HG03039 (cell line): ENCODE data around the gene KCNJ3.

ENCODE experiments used
- ATAC-seq: cut with Tn5 transposase; IDR thresholded peaks from one replicate; pipeline ENCODE4 v1.9.1; 2021; ENCODE audit warnings: mild to moderate bottlenecking, moderate library complexity; ENCODE audit not compliant: unreplicated experiment

The KCNJ3 gene, protein sequence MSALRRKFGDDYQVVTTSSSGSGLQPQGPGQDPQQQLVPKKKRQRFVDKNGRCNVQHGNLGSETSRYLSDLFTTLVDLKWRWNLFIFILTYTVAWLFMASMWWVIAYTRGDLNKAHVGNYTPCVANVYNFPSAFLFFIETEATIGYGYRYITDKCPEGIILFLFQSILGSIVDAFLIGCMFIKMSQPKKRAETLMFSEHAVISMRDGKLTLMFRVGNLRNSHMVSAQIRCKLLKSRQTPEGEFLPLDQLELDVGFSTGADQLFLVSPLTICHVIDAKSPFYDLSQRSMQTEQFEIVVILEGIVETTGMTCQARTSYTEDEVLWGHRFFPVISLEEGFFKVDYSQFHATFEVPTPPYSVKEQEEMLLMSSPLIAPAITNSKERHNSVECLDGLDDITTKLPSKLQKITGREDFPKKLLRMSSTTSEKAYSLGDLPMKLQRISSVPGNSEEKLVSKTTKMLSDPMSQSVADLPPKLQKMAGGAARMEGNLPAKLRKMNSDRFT

DNA sequence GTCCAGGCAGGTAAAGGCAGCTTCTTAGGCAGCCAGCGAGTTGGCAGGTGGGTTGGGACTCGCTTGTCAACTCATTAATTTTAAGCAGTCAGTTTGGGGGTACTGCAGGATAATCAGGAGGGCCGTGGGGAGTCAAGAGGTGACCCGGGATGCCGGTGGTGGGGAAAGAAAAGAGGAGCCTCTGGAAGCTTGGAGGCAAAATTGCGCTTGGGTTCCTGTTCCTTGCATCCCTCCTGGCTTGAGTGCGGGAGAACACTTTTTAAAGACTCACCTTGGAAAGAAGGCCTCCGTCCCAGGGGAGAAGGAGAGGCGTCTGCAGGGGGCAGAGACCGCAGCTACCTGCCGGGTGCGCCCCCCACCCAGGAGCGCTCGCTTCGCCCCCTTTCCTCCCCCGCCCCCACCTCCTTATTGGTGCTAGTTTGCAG is at the start of gene KCNJ3:
TSS of gene KCNJ3 (plus strand) at position 400 of the 425 bp plus-strand sequence. CDS start 81 bp downstream, outside the sequence.
- ATAC-seq: no peak

DNA sequence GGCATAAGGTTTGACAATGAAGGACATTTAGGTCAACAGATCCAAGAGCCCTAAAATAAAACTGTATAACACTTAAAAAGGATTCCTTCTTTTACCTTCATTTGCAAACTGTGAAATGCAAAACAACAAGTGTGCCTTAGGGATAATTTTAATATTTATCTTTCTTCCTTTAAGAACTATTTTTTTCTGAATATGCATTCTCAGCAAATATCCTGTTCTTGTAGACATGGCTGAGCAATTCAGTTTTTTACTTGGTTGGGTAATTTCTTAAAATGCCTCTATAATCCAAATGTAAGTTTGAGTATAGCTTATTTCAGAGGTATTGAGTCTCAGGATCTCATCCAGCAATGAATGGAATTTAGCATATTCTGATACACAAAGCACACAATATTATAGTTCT is 43.0 kb upstream of the KCNJ3 start:
- ATAC-seq: no peak

DNA sequence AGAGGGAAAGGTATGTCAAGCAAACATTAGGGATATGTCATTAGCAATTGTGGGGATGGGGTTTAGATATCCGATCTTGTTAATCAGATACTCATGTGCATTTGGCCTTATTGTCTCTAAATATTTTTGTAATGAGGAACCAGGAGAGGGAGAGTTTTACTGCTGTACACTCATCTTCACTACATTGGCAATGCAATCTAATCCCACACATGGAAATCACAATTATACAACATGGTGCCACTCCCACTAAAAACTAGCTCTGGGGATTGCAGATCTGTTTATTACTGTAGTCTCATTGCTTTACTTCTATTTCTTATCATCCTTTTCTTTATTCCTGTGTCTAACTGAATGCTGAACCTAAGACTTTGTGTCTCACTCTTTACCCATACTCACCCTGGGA is 39.6 kb upstream of the KCNJ3 start:
- ATAC-seq: no peak

DNA sequence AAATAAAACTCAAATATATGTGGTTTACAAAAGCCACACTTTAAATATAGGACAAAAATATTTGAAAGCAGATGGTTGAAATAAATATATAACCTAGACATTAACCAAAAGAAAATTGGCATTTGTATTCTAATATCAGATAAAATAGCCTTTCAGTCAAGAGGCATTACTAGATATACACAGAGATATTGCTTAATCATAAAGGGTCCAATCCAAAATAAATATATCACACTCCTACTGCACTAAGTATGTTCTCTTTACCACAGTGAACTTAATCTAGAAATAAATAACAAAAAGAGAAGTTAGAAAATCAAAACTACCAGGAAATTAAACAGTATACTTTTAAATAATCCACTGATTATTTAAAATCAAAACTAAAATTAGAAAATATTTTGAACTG is 34.2 kb upstream of the KCNJ3 start:
- ATAC-seq: no peak

DNA sequence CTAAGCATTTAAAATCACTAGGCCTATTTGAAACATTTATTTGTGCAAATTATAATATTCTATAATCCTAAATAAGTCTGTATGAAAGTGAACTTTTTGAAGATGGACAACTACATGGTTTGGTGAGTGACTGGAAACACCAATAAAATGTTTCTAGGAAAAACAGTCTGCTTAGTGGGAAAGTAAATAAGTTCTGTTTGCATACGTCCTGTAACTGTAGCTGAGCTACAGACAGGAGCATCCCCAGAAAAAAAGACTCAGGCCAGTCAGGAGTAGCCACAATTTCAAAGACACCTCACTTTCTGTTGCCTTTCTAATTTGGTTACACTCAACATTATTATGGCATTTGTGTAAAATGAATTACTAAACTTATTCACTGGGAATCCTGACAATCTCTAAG is 28.4 kb upstream of the KCNJ3 start:
- no peak for ATAC-seq

DNA sequence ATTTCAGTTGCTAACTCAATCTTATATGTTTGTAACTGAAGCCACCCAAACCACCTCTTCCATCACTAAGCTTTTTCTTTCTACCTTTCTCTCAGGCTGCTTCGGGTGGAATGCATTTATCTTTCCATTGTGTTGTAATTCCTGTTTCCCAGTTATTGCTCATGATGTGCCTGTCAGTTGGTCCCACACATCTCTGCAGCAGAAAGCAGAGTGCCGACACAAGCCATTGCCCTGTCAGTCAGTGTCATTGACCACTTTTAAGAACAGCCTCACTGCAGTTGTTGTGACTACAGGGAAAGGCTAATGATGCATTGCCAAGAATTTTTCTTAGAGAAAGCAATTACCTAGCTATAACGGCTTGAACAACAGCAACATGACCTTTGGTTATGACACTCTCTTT is 24.8 kb upstream of the KCNJ3 start:
- ATAC-seq: no peak

DNA sequence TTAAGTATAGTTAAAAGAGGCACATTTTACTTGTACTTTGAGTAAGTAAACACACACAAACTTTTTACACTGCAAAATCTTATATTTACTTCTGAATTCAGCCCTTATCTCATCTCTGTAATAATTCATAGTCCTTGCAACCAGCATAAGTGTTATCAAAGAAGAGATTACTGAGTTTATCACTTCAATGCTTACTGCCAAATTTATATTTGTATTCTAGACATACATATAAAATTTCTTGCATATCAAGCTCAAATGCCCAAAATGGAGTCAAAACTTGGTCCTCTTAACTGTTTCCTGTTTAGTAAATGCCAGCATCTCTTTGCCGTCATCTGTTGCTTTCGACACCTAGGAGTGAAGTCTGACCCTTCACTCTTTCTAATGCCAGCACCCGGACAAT is 21.1 kb upstream of the KCNJ3 start:
- no peak for ATAC-seq

DNA sequence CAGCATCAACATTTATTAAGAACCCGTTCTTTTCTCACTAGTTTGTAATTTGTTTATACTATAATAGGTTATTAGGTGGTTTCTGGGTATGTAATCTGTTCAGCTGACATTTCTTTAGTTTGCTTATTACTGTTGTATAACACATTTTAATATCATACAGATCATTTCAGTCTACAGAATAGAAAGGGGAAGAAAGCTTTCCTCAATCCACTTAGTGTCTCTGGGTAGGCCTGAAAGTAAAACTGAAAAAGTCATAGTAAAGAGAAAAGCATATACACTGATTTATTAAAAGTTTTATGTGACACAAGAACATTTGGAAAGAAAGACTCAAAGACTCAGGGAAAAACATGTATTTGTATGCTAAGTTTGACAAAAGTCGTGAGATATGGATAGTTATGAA is 16.8 kb upstream of the KCNJ3 start:
- ATAC-seq: no peak

DNA sequence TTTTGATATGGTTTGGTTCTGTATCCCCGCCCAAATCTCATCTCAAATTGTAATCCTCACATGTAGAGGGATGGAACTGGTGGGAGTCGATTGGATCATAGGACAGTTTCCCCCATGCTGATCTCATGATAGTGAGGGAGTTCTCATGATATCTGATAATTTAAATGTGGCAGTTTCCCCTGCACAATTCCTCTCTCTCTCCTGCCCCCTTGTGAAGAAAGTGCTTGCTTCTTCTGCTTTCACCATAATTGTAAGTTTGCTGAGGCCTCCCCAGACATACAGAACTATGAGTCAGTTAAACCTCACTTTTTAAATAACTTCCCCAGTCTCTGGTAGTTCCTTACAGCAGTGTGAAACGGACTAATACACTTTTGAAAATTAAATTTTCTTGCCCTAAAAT is 12.3 kb upstream of the KCNJ3 start:
- no peak for ATAC-seq

DNA sequence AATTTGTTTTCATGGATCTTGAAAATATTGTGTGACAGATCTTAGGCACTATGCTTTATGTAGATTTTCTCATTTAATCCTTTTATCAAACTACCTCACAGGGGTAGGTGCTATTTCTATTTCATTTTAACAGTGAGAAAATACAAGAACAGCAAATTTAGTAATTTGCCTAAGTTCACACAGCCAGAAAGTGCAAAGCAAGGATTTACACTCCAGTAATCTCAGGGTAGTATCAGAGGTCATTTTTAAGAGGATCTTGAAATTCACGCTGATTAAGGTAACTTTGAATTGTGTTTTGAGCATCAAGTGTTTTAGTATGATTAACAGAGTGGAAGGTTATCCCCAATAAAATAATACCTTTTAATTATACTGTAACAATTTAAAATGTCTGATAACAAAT is 10.1 kb upstream of the KCNJ3 start:
- ATAC-seq: no peak

DNA sequence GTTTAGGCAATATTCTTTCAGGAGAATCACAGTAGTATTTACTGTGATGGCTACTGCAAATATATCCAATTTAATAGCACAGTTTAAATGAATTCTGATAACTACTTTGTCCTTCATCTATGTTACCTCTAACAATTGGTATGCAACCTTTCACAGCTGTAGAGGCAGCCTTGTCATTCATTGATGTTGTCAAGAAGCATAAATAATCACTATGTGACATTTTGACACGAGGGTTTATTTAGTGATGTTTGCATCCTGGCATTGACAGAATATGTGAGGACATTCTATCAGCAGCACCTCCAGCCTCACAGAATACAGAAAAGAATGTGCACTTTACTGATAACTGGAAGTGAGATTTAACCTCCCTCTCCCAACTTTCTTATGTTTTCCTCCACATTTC is 9.3 kb upstream of the KCNJ3 start:
- no peak for ATAC-seq

DNA sequence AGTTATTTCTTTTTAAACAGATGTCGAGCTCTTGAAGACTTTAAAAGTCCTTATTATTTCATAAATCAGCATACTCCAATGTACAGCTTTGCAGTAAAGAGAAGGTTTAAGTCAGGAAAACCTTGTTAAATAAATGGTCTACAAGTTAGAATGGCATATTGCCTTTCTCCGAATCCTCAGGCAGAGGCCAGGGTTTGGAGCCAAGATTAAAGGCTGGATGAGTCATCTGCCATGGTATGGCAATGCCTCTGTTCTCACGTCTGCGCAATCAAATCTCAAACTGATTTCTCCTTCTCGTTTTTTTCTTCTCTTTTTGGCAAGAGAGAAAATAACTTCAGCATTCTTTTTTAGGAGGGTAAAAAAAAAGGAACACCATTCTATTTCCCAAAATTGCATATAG is 5.6 kb upstream of the KCNJ3 start:
- ATAC-seq: no peak

DNA sequence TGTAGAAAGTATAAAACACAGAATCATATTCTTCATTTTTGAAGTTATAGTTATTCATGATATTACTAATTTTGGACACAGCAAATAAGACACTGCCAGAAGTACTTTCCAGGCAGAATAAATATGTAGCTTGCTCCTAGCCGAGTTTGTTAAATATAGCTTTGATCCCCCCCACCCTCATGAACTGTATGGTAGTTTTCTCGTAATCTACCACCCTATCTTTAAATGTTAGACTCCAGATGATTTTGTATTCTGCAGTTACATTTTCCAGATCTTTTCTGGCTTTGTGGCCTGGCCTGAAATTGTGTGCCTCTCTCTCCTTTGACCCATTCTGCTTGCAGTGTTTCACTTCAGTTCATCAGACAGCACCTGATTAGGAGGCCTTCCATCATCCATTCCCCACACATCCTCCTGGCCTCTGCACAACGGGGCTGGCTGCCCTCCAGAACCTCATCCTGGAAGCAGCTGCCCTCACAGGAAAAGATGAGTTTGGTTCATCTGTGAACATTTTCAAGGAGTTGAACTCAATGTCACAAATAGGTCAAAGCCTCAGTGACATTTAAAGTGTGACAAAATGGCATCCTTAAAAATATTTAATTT is 4.7 kb upstream of the KCNJ3 start:
- ATAC-seq: no peak

DNA sequence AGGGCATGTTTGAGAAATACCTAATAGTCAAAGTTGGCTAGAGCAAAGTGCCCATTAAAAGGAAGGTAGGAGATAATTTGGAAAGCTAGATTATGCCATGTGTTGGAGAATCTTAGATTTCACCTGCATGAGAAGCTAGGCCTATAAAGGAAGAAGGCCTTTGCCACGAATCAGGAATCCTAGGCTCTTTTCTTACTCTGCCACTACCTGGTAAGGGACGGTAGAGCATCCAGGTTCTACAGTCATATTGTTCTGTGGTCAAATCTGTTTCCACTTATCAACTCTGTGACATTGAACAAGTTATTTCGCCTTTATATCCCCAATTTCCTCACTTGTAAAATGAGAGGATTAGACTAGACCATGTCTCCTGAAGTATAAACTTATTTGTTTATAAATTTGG is 3.6 kb upstream of the KCNJ3 start:
- ATAC-seq: no peak

DNA sequence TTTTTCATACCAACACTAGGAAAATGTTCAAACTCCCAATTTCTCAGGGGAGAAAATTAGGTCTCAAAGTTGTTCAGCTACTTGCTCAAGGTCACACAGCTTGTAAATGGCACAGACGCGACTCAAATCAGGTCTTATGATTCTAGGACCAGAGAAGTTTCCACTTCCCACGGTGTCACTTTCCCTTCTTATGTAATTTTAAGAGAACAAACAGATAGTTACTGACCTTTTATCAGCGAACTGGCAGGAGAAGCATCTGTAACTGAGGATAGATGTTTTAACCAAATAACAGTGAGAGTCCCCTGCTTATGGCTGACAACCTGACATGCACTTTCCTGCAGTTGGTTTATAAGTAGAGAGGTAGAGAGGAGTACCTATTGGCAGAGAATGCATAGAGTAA is 2.1 kb upstream of the KCNJ3 start:
- ATAC-seq: no peak

DNA sequence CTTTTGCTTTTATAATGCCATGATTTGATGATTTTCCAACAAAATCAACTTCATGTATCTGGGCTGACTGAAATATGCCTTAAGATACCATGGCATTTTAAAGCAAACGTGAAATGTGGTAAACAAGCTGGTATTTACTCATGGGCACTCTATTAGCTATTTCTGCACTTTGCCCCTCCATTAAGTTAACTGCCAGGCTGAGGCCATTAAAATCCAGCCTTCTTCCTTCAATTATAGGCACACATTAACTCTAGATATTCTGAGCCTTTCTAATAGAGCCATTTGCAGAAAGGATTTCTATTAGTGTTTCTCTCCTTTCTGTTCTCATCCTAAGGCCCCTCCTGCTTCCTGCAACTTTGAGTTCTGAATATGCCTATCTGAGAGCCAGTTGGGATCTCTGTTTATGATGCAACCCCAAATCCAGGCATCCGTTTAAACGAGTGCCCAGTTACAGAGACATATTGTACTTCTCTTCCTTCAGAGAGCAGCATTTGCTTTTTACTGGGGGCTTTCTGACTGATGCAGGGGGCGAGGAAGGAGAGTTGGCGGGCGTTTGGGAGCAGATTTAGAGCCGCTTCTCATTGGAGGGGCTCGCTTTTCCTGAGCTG is 1.6 kb upstream of the KCNJ3 start:
- no peak for ATAC-seq

DNA sequence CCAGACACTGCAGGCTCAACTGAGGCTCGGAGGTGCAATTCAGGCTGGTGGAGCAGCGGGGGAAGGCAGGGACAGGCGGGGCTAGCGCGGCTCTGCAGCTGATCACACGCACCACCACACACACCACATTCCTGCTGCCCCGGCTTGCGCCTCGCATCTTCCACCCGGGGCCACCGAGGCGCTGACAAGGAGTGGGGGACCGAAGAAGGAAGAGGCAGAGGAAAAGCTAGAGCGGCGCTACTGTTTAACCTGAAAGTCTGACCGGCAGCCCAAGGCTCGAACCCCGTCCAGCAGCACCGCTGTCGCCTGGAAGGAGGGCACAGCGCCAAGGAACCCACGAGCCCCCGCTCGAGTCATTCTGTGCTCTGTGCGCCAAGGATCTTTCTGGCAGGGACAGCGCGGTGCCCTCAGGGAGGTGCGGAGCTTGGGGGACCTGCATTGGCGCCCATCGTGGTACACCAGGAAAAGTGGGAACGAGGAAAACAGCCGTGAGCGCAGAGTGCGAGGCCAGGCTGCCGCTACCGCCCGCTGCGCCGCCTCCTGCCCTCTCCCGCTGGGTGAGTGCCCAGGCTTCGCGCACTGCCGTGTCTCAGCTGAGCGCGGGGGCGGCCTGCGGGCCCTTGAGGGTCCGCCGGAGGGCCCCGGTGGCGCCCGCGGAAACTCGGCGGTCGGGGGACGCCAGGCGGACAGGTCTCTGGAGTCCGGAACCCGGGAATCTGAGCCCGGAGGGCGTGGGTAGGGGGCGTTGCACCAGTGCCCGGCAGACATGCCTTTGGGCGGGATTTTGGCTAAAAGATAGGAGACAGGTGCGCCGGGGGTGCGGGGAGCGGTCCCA is 860 bp upstream of the KCNJ3 start:
- ATAC-seq: no peak

DNA sequence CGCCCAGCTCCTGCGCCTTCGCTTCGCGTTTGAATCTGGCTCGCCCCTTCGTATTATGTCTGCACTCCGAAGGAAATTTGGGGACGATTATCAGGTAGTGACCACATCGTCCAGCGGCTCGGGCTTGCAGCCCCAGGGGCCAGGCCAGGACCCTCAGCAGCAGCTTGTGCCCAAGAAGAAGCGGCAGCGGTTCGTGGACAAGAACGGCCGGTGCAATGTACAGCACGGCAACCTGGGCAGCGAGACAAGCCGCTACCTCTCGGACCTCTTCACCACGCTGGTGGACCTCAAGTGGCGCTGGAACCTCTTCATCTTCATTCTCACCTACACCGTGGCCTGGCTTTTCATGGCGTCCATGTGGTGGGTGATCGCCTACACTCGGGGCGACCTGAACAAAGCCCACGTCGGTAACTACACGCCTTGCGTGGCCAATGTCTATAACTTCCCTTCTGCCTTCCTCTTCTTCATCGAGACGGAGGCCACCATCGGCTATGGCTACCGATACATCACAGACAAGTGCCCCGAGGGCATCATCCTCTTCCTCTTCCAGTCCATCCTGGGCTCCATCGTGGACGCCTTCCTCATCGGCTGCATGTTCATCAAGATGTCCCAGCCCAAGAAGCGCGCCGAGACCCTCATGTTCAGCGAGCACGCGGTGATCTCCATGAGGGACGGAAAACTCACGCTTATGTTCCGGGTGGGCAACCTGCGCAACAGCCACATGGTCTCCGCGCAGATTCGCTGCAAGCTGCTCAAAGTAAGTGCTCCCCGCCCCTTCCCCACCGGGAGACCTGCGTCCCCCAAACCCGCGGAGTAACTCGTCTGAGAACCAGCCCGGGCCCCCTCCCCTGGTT is 453 bp downstream of the KCNJ3 start:
- no peak for ATAC-seq

DNA sequence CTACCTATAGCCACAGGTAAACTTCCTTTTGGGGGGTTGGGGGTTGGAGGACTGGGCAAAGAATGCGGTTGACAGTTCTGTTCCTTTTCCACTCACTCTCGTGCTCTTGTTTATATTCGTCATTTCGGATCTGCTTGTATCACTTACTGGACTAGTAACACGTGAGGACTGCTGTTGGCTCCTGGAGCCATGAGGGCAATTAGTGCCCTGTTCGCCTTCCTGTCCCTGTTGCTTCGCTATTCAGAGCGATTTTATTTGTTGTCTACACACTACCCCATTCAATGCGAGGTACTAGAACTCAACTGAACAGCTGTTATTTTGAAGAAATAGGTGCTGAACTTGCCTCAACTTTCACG is 1.1 kb downstream of the KCNJ3 start:
- no peak for ATAC-seq

DNA sequence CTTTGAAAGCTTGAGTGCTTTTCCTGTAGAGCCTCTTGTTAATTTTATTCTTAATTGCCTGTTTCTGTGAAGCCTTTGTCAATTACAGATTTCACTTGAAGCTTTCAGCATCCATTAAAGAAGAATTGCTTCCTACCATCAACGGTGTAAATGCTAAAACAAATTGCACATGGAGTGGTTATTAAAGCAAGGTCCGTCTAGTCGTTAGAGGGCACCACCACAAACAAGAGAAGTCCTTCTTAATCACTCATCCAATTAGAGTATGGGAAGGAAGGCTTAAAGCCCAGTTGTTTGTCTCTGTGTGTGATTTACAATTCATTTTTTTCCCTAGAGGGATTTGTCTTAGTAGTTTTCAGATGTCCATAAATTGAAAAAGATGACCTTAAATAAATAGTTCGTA is 1.6 kb downstream of the KCNJ3 start:
- ATAC-seq: no peak
